SK-MEL-5 (cell line): ENCODE data around the gene SLC6A8. TPM values are rescaled to one million over a fixed set of nuclear protein-coding genes. Genes with fewer than 3 reads are reported as not detected.
A peak's percentile ranks its signal among the peaks of the same experiment; 100 is the strongest.
"Not testable (repeated sequence)": the region's sequence is repeated elsewhere in the genome, so short reads cannot be mapped to it uniquely, and the experiment has no call there.

ENCODE experiments used
- DNase-seq: peaks from one replicate; pipeline ENCODE4 v3.0.0-alpha.2; 2016; ENCODE audit warnings: low read depth, low spot score
- in situ Hi-C: cut with HindIII; loops from 2 replicates; pipeline ENCODE4 v1.10.0; 2016; ENCODE audit warnings: low sequenced_read_pairs, high pct_unique_total_duplicates, low pct_unique_long_range_greater_than_20kb
- total RNA-seq: library from RNA; depleted of rRNA; stranded (reverse); fragments of >200 nt; shearing (Covaris generic); gene quantifications from 2 replicates; pipeline ENCODE4 v1.2.3, GENCODE V29; 2014

Gene SLC6A8
- total RNA-seq, 1 experiment from 2014 or later = 48.1 TPM

- DNase-seq = peak; percentile 64
- in situ Hi-C loops = no loop called here
Measured at GRCh38 chrX:153734871-153735270, 47.1 kb downstream of the SLC6A8 start.

- peak; percentile 53 for DNase-seq
- in situ Hi-C loops = no loop called here
Measured at GRCh38 chrX:153735274-153735673, 47.5 kb downstream of the SLC6A8 start.

GRCh38 chrX:153736071-153736820 lies 48.5 kb downstream of the SLC6A8 start:
- DNase-seq = no peak
- in situ Hi-C loops = no loop called here

- in situ Hi-C loops = no loop called here
- no peak for DNase-seq
Measured at GRCh38 chrX:153736871-153737441, 49.2 kb downstream of the SLC6A8 start.

GRCh38 chrX:153738056-153738605 lies 50.4 kb downstream of the SLC6A8 start:
- in situ Hi-C loops = no loop called here
- DNase-seq = no peak

- no peak for DNase-seq
- in situ Hi-C loops = no loop called here
Measured at GRCh38 chrX:153739754-153740486, 52.2 kb downstream of the SLC6A8 start.

- no peak for DNase-seq
- in situ Hi-C loops = no loop called here
Measured at GRCh38 chrX:153740631-153741222, 53.0 kb downstream of the SLC6A8 start.

- in situ Hi-C loops = no loop called here
Measured at GRCh38 chrX:153741446-153741845, 53.7 kb downstream of the SLC6A8 start.

GRCh38 chrX:153742111-153742510 lies 54.4 kb downstream of the SLC6A8 start:
- in situ Hi-C loops, DNase-seq: not testable (repeated sequence)

More at GRCh38 chrX:153741446-153741845, 53.7 kb downstream of the SLC6A8 start:
- DNase-seq = no peak

GRCh38 chrX:153742796-153743467 lies 55.2 kb downstream of the SLC6A8 start:
- in situ Hi-C loops, DNase-seq: not testable (repeated sequence)

- in situ Hi-C loops, DNase-seq: not testable (repeated sequence)
Measured at GRCh38 chrX:153743468-153744209, 55.9 kb downstream of the SLC6A8 start.

GRCh38 chrX:153744210-153745066 lies 56.7 kb downstream of the SLC6A8 start:
- no peak for DNase-seq
- in situ Hi-C loops = no loop called here

GRCh38 chrX:153745067-153745433 lies 57.3 kb downstream of the SLC6A8 start:
- not testable (repeated sequence) for DNase-seq

More at GRCh38 chrX:153745067-153745433, 57.3 kb downstream of the SLC6A8 start:
- in situ Hi-C loops = not testable (repeated sequence)
